Glutamatergic neuron (in vitro differentiated cells): ENCODE measurements around the gene SYT2. TPM values are rescaled to one million over a fixed set of nuclear protein-coding genes. Genes with fewer than 3 reads are reported as not detected.
"Not testable (repeated sequence)": the region's sequence is repeated elsewhere in the genome, so short reads cannot be mapped to it uniquely, and the experiment has no call there.

ENCODE experiments used
- DNase-seq: peaks from one replicate; pipeline ENCODE4 v3.0.0; 2022
- H3K27ac Mint-ChIP-seq: one replicate; pipeline ENCODE4 v1.8.0; 2020; ENCODE audit warnings: mild to moderate bottlenecking, mixed read lengths, inconsistent platforms; ENCODE audit not compliant: unreplicated experiment
- H3K27me3 Mint-ChIP-seq: one replicate; pipeline ENCODE4 v1.8.0; 2020; ENCODE audit warnings: mild to moderate bottlenecking, moderate library complexity, mixed read lengths, inconsistent platforms; ENCODE audit not compliant: unreplicated experiment
- H3K36me3 Mint-ChIP-seq: one replicate; pipeline ENCODE4 v1.8.0; 2020; ENCODE audit warnings: mild to moderate bottlenecking, mixed read lengths, inconsistent platforms; ENCODE audit not compliant: unreplicated experiment
- H3K4me1 Mint-ChIP-seq: one replicate; pipeline ENCODE4 v1.8.0; 2020; ENCODE audit warnings: mild to moderate bottlenecking, low read depth, mixed read lengths, inconsistent platforms; ENCODE audit not compliant: unreplicated experiment
- H3K4me3 Mint-ChIP-seq: one replicate; pipeline ENCODE4 v1.8.0; 2020; ENCODE audit warnings: mild to moderate bottlenecking, mixed read lengths, inconsistent platforms; ENCODE audit not compliant: unreplicated experiment
- H3K9me3 Mint-ChIP-seq: one replicate; pipeline ENCODE4 v1.8.0; 2020; ENCODE audit warnings: mild to moderate bottlenecking, moderate library complexity, mixed read lengths, inconsistent platforms; ENCODE audit not compliant: unreplicated experiment
- CTCF ChIP-seq: fragments of 200-600 bp; sonication (generic); IDR thresholded peaks from one replicate; pipeline ENCODE4 v1.5.0; 2021; ENCODE audit not compliant: partially characterized antibody, unreplicated experiment
- total RNA-seq: library from RNA; stranded (reverse); fragmentation: NEBNext Ultra II Directional; extraction: Animal tissue kit (Norgen Biotek cat#: 25700); gene quantifications from one replicate; pipeline ENCODE4 v1.2.1, GENCODE V29; 2021; ENCODE audit not compliant: unreplicated experiment

SYT2 gene
- total RNA-seq, 1 donor from 2014 or later: 2.6 TPM

GRCh38 chr1:202616355-202616915, 93.8 kb downstream of the SYT2 start:
- Mint-ChIP-seq H3K36me3 (peaks cover 5% of the 10 kb centered on the region), H3K9me3 (peaks cover 8% of the 10 kb centered on the region), H3K4me1 (no peaks in the 10 kb centered on the region), H3K27me3 (peaks cover 6% of the 10 kb centered on the region), H3K4me3 (no peak overlapping the region), H3K27ac (no peak overlapping the region)
- no peak for DNase-seq
- no peak for TF ChIP-seq CTCF

- peaks cover 6% of the 10 kb centered on the region for H3K9me3 Mint-ChIP-seq
- no peak for DNase-seq
- no peaks in the 10 kb centered on the region for H3K4me1 Mint-ChIP-seq
- H3K36me3 Mint-ChIP-seq: peaks cover 5% of the 10 kb centered on the region
- H3K27me3 Mint-ChIP-seq: peaks cover 6% of the 10 kb centered on the region
- no peak overlapping the region for H3K27ac Mint-ChIP-seq
- H3K4me3 Mint-ChIP-seq: no peak overlapping the region
- TF ChIP-seq CTCF: no peak
These were observed 94.5 kb downstream of the SYT2 start for GRCh38 chr1:202615501-202616354.

- not testable (repeated sequence) for H3K9me3 Mint-ChIP-seq, H3K4me1 Mint-ChIP-seq
These were observed 95.1 kb downstream of the SYT2 start for GRCh38 chr1:202615208-202615500.

GRCh38 chr1:202614363-202615207, 95.7 kb downstream of the SYT2 start:
- not testable (repeated sequence) for DNase-seq, H3K36me3 Mint-ChIP-seq, H3K27ac Mint-ChIP-seq, H3K27me3 Mint-ChIP-seq, H3K4me3 Mint-ChIP-seq, H3K9me3 Mint-ChIP-seq, H3K4me1 Mint-ChIP-seq

More at GRCh38 chr1:202615208-202615500, 95.1 kb downstream of the SYT2 start:
- DNase-seq, H3K36me3 Mint-ChIP-seq, H3K27ac Mint-ChIP-seq, H3K4me3 Mint-ChIP-seq, H3K27me3 Mint-ChIP-seq: not testable (repeated sequence)

- no peak for DNase-seq
- no peak for TF ChIP-seq CTCF
- Mint-ChIP-seq H3K27ac (no peak overlapping the region), H3K9me3 (peaks cover 4% of the 10 kb centered on the region), H3K4me1 (no peaks in the 10 kb centered on the region), H3K27me3 (peaks cover 2% of the 10 kb centered on the region), H3K36me3 (peaks cover 5% of the 10 kb centered on the region), H3K4me3 (no peak overlapping the region)
These were observed 96.7 kb downstream of the SYT2 start for GRCh38 chr1:202613571-202613970.

GRCh38 chr1:202612036-202612435, 98.2 kb downstream of the SYT2 start:
- H3K4me1 Mint-ChIP-seq, H3K27ac Mint-ChIP-seq, H3K27me3 Mint-ChIP-seq, H3K4me3 Mint-ChIP-seq, DNase-seq, H3K9me3 Mint-ChIP-seq, H3K36me3 Mint-ChIP-seq: not testable (repeated sequence)
